AG09309 (cell line): ENCODE data around the gene PLA2R1.

ENCODE experiments used
- DNase-seq: peaks from one replicate; pipeline ENCODE4 v3.0.0-alpha.2; 2010; ENCODE audit warnings: low read depth
- H3K4me3 ChIP-seq: 2 replicates; pipeline ENCODE4 v1.5.1; 2011; ENCODE audit warnings: mild to moderate bottlenecking, low read depth, low read length, moderate library complexity; ENCODE audit not compliant: control insufficient read depth
- CTCF ChIP-seq: IDR thresholded peaks from 2 replicates; pipeline ENCODE4 v1.5.1; 2011; ENCODE audit warnings: mild to moderate bottlenecking, low read depth, low read length, inconsistent platforms; ENCODE audit not compliant: insufficient read depth, control insufficient read depth; ENCODE audit errors: missing control alignments

The PLA2R1 gene

GRCh38 chr2:160104115-160104514, 41.7 kb upstream of the PLA2R1 start:
- TF ChIP-seq CTCF, result no peak
- H3K4me3 ChIP-seq, result no peak overlapping the region
- DNase-seq, result no peak

- no peak for TF ChIP-seq CTCF
- no peak for DNase-seq
Observed at GRCh38 chr2:160097326-160097725, 34.9 kb upstream of the PLA2R1 start.

GRCh38 chr2:160096409-160096808, 34.0 kb upstream of the PLA2R1 start:
- no peak for TF ChIP-seq CTCF
- DNase-seq, result no peak
- H3K4me3 ChIP-seq, result no peak overlapping the region

More at GRCh38 chr2:160097326-160097725, 34.9 kb upstream of the PLA2R1 start:
- H3K4me3 ChIP-seq, result no peak overlapping the region

- no peak for DNase-seq
- no peak for TF ChIP-seq CTCF
- H3K4me3 ChIP-seq, result no peak overlapping the region
Observed at GRCh38 chr2:160092445-160092844, 30.0 kb upstream of the PLA2R1 start.

GRCh38 chr2:160091381-160091780, 29.0 kb upstream of the PLA2R1 start:
- no peak overlapping the region for H3K4me3 ChIP-seq
- TF ChIP-seq CTCF, result no peak
- peak; percentile 24 for DNase-seq

GRCh38 chr2:160087854-160088745, 25.7 kb upstream of the PLA2R1 start:
- no peak for DNase-seq
- no peak overlapping the region for H3K4me3 ChIP-seq

More at GRCh38 chr2:160087854-160088745, 25.7 kb upstream of the PLA2R1 start:
- peak; percentile 31 for TF ChIP-seq CTCF
